Fibroblast of lung (primary cell): Measurements from ENCODE around the gene SMCO1. TPM values are rescaled to one million over a fixed set of nuclear protein-coding genes. Genes with fewer than 3 reads are reported as not detected.
"Not testable (repeated sequence)": the region's sequence is repeated elsewhere in the genome, so short reads cannot be mapped to it uniquely, and the experiment has no call there.

ENCODE experiments used
- DNase-seq, 2 donors: peaks; one replicate each; pipeline versions ENCODE4 v3.0.0 to v3.0.0-alpha.2; 2010; ENCODE audit warnings: low read depth in 2 of 2
- H2AFZ ChIP-seq: 2 replicates; pipeline ENCODE4 v1.5.1; 2012; ENCODE audit warnings: low read length, control low read depth, inconsistent platforms
- H3K27ac ChIP-seq: 2 replicates; pipeline ENCODE4 v1.5.1; 2011; ENCODE audit warnings: low read length, control low read depth; ENCODE audit not compliant: insufficient read depth
- H3K27me3 ChIP-seq: 2 replicates; pipeline ENCODE4 v1.5.1; 2011; ENCODE audit warnings: mild to moderate bottlenecking, low read length; ENCODE audit not compliant: control insufficient read depth, insufficient read depth
- H3K36me3 ChIP-seq: 2 replicates; pipeline ENCODE4 v1.5.1; 2011; ENCODE audit warnings: low read length; ENCODE audit not compliant: control insufficient read depth, insufficient read depth
- H3K4me1 ChIP-seq: 2 replicates; pipeline ENCODE4 v1.5.1; 2011; ENCODE audit warnings: low read length; ENCODE audit not compliant: control insufficient read depth, insufficient read depth; ENCODE audit errors: extremely low read depth
- H3K4me2 ChIP-seq: 2 replicates; pipeline ENCODE4 v1.5.1; 2011; ENCODE audit warnings: low read length, control low read depth; ENCODE audit not compliant: insufficient read depth; ENCODE audit errors: extremely low read depth
- H3K4me3 ChIP-seq, 4 experiments: fragments of 200-600 bp in 1 of 4; sonication (generic) in 1 of 4; replicated peaks in 1 of 4; 2 replicates each; pipeline ENCODE4 v1.5.1; 2011 to 2016; ENCODE audit warnings: low read length in 4 of 4, low read depth in 3 of 4, mild to moderate bottlenecking in 3 of 4, control low read depth in 2 of 4, inconsistent platforms in 1 of 4, mixed read lengths in 1 of 4; ENCODE audit not compliant: insufficient read depth in 1 of 4; ENCODE audit errors: control extremely low read depth in 1 of 4
- H3K79me2 ChIP-seq: 2 replicates; pipeline ENCODE4 v1.5.1; 2012; ENCODE audit warnings: mild to moderate bottlenecking, low read length, inconsistent platforms; ENCODE audit not compliant: control insufficient read depth, insufficient read depth
- H3K9ac ChIP-seq: 2 replicates; pipeline ENCODE4 v1.5.1; 2011; ENCODE audit warnings: mild to moderate bottlenecking, low read length, control low read depth; ENCODE audit not compliant: insufficient read depth
- H3K9me3 ChIP-seq: 2 replicates; pipeline ENCODE4 v1.5.1; 2012; ENCODE audit warnings: low read depth, low read length; ENCODE audit not compliant: control insufficient read depth, insufficient read depth
- H4K20me1 ChIP-seq: 2 replicates; pipeline ENCODE4 v1.5.1; 2011; ENCODE audit warnings: low read length; ENCODE audit not compliant: control insufficient read depth, insufficient read depth; ENCODE audit errors: extremely low read depth
- CTCF ChIP-seq, 2 donors: IDR thresholded peaks in 1 of 2; conservative IDR thresholded peaks in 1 of 2; 1 replicate in 1 of 2; 2 replicates in 1 of 2; pipeline ENCODE4 v1.5.1; 2011 to 2012; ENCODE audit warnings: low read length in 2 of 2, control low read depth in 1 of 2, inconsistent platforms in 1 of 2, low read depth in 1 of 2, mild to moderate bottlenecking in 1 of 2
- EZH2 ChIP-seq: IDR thresholded peaks from 2 replicates; pipeline ENCODE4 v1.5.1; 2012; ENCODE audit warnings: low read length, control low read depth, mild to moderate bottlenecking; ENCODE audit errors: missing control alignments
- polyA plus RNA-seq, 2 donors: library from polyadenylated mRNA; depleted of rRNA in 1 of 2; stranded (reverse) in 1 of 2; unstranded in 1 of 2; fragments of >200 nt; gene quantifications; 2 replicates each; pipeline ENCODE4 v1.2.1, GENCODE V29; 2011 to 2012; ENCODE audit warnings: missing spikeins in 1 of 2
- total RNA-seq: library from RNA; depleted of rRNA; stranded (reverse); fragments of >200 nt; gene quantifications from 2 replicates; pipeline ENCODE4 v1.2.1, GENCODE V29; 2014

SMCO1 gene
- total and polyA plus RNA-seq, 2 donors (not counting 1 experiment from before 2014, with no cell fraction given): not detected

- Histone ChIP-seq H3K4me2 (no peak overlapping the region), H3K9me3 (no peaks in the 10 kb centered on the region), H4K20me1 (no peaks in the 10 kb centered on the region), H3K4me1 (no peaks in the 10 kb centered on the region), H3K4me3 (no peak overlapping the region), H2AFZ (no peak overlapping the region), H3K9ac (no peak overlapping the region), H3K36me3 (no peaks in the 10 kb centered on the region), H3K27me3 (no peaks in the 10 kb centered on the region), H3K27ac (no peak overlapping the region), H3K79me2 (no peaks in the 10 kb centered on the region)
- TF ChIP-seq CTCF (conservative IDR thresholded peaks at IDR 0.05 in 1 of 2, IDR thresholded peaks at IDR 0.05 in 1 of 2; ENCODE audit: low read depth in 1 of 2, low read length in 2 of 2) (no peak), EZH2 (no peak)
- DNase-seq: no peak
Measured at GRCh38 chr3:196517162-196517800, 2.1 kb upstream of the SMCO1 start.

GRCh38 chr3:196514350-196514716 lies 813 bp downstream of the SMCO1 start:
- no peaks in the 10 kb centered on the region for H3K79me2 ChIP-seq
- H3K4me2 ChIP-seq: no peak overlapping the region
- DNase-seq: no peak
- H3K4me3 ChIP-seq: no peak overlapping the region
- H3K4me1 ChIP-seq: no peaks in the 10 kb centered on the region
- H2AFZ ChIP-seq: no peak overlapping the region
- H3K9ac ChIP-seq: no peak overlapping the region
- no peaks in the 10 kb centered on the region for H4K20me1 ChIP-seq
- no peaks in the 10 kb centered on the region for H3K9me3 ChIP-seq
- TF ChIP-seq EZH2 (no peak), CTCF (conservative IDR thresholded peaks at IDR 0.05 in 1 of 2, IDR thresholded peaks at IDR 0.05 in 1 of 2; ENCODE audit: low read depth in 1 of 2, low read length in 2 of 2) (no peak)
- no peaks in the 10 kb centered on the region for H3K36me3 ChIP-seq
- H3K27me3 ChIP-seq: no peaks in the 10 kb centered on the region
- H3K27ac ChIP-seq: no peak overlapping the region

- Histone ChIP-seq H3K79me2 (no peaks in the 10 kb centered on the region), H3K9me3 (no peaks in the 10 kb centered on the region), H2AFZ (no peak overlapping the region), H3K4me2 (no peak overlapping the region), H4K20me1 (no peaks in the 10 kb centered on the region), H3K27ac (no peak overlapping the region), H3K4me1 (no peaks in the 10 kb centered on the region), H3K4me3 (no peak overlapping the region), H3K36me3 (no peaks in the 10 kb centered on the region), H3K27me3 (no peaks in the 10 kb centered on the region), H3K9ac (no peak overlapping the region)
- no peak for TF ChIP-seq CTCF (conservative IDR thresholded peaks at IDR 0.05 in 1 of 2, IDR thresholded peaks at IDR 0.05 in 1 of 2; ENCODE audit: low read depth in 1 of 2, low read length in 2 of 2)
- TF ChIP-seq EZH2: no peak
- peak; percentile 25 to 83 for DNase-seq
Measured at GRCh38 chr3:196513697-196514349, 1.3 kb downstream of the SMCO1 start.

GRCh38 chr3:196511646-196512425 lies 3.3 kb downstream of the SMCO1 start:
- not testable (repeated sequence) for H4K20me1 ChIP-seq, H3K9me3 ChIP-seq, H3K27ac ChIP-seq, H3K27me3 ChIP-seq, H3K4me1 ChIP-seq, H3K9ac ChIP-seq, H3K79me2 ChIP-seq, H2AFZ ChIP-seq, H3K36me3 ChIP-seq, H3K4me3 ChIP-seq, H3K4me2 ChIP-seq, DNase-seq
